GM12872 (cell line): ENCODE data around the gene MRPL10.

Experiments used
- CTCF ChIP-seq: IDR thresholded peaks from 3 replicates; pipeline ENCODE4 v1.5.1; 2011; ENCODE audit warnings: low read depth, mild to moderate bottlenecking, low read length, moderate library complexity; ENCODE audit not compliant: insufficient read depth

Gene MRPL10

DNA sequence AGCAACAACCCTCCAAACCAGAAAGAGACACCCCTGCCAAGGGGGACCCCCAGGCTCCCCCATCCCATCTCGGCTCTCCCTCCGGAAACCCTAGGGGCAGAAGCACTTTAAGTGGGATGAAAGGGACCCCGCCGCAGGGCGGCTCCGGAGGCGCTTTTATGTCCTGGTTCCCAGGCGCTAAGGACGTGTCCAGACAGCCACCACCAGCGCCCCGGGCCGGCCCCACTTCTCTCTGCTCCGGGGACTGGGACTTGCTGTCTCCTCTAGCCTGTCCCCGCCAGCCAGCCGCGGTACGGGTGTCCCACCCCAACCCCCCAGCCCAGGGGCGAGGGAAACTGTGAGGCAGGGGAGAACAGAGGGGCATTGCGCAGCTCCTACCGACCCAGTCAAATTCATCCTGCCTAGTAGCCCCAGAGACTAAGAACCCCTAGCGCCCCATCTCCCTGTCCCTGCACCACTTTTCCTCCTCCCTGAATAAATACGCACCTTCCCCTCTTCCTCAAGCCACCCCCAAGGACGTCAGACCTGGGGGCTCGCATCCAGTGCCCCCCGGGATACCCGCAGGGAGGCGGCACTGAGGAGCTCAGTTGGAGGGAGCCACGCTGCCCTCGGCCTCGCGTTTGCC is 15.5 kb upstream of the MRPL10 start:
- TF ChIP-seq CTCF = no peak

DNA sequence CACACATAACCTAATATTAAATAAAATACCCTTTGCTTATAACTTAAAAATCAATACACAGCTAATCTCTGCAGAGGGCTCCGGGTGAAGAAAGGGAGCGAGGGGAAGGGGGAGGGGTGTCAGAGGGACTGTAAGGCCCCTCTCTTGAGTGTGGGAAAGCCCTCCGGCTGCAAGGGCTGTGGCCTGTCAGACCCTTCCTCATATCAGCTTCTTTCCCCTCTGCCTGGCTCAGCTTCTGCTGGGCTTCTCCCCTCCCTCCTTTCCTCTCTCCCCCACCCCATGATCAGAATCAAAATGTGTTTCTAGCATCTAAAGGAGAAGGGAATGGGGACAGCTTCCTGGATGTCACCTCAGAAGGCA is 14.4 kb upstream of the MRPL10 start:
- TF ChIP-seq CTCF = no peak

GRCh38 chr17:47844814-47845715 is 13.7 kb upstream of the MRPL10 start:
- peak; percentile 37; the same call in 2 of the 3 replicates for TF ChIP-seq CTCF

DNA sequence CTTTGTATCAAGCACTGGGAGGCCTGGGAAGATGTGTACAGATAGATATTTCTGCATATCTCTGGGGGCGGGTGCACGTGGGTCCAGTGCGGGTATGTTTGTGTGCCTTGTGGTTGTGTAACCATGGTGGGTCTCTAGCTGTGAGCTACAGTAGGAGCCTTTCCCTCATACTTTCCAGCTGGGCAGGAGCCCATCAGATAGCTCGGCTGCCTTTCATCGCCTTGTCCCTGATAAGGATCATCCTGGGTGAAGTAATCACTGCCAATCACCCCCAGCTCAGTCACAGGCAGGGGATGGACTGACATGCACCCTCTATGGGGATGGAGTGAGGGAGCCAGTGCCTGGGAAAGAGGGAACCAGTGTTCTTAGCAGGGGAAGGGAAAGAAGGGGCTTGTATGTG is 12.9 kb upstream of the MRPL10 start:
- no peak for TF ChIP-seq CTCF

GRCh38 chr17:47843391-47843730 is 12.0 kb upstream of the MRPL10 start:
- TF ChIP-seq CTCF = no peak

DNA sequence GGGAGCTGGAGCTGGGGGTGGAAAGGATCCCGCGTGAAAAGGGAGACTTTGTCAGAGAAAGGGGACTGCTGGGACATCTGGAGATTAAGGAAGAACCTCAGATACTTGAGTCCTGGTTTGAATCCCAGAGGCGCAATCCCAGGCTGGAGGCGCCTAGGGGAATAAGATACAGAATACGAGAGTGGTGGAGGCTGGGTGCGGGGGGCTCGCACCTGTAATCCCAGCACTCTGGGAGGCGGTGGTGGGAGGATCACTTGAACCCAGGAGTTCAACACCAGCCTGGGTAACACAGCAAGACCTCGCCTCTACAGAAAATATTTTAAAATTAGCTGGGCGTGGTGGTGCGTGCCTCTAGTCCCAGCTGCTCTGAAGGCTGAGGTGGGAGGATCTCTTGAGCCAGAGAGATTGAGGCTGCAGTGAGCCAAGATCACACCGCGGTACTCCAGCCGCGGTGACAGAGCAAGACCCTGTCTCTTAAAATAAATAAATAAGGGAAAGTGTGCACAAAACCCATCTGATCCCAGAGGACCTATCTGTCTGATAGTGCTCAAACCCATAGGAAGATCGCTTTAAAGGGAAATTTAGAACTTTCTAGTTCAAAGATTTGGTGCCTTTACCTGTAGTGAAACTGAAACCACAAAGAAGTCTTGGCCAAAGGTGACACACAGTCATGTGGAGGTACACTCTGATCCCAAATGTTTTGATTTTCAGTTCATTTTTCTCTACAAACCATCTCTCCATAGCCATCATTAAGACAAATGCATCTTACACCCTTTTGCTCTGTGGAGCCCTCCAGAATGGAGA is 10.3 kb upstream of the MRPL10 start:
- no peak for TF ChIP-seq CTCF
